22Rv1 (cell line): ENCODE data around the gene USP32.

Experiments
- CTCF ChIP-seq: fragments of 450-650 bp; IDR thresholded peaks from 2 replicates; pipeline ENCODE4 v1.5.1; 2017; ENCODE audit warnings: mild to moderate bottlenecking
- ZFX ChIP-seq: fragments of 450-650 bp; IDR thresholded peaks from 2 replicates; pipeline ENCODE4 v1.6.1; 2017; ENCODE audit warnings: antibody characterized with exemption, borderline replicate concordance

- no peak for TF ChIP-seq CTCF
- TF ChIP-seq ZFX, result no peak
These were observed 12.0 kb upstream of the USP32 start for GRCh38 chr17:60403962-60404361.
